Common myeloid progenitor, CD34-positive (primary cell): ENCODE results near the gene PHLDB2.

Experiments
- CTCF ChIA-PET: fragments of 350-600 bp; sonication (Branson Sonifier 250); formaldehyde crosslinking; loops from one replicate; lab custom pipeline; 2021; ENCODE audit warnings: antibody characterized with exemption; lab: Charles Lee
- POLR2A ChIA-PET: fragments of 350-600 bp; sonication (Branson Sonifier 250); formaldehyde crosslinking; loops from one replicate; lab custom pipeline; 2021; ENCODE audit warnings: antibody characterized with exemption; lab: Charles Lee
- DNase-seq, 3 donors: peaks; one replicate each; pipeline versions ENCODE4 v3.0.0 to v3.0.0-alpha.2; 2013
- H3K27ac ChIP-seq, 2 experiments: 1 replicate in 1 of 2; 2 replicates in 1 of 2; pipeline ENCODE4 v1.7.0; 2013; ENCODE audit warnings: inconsistent platforms in 2 of 2, low read length in 2 of 2, mild to moderate bottlenecking in 2 of 2, low read depth in 1 of 2, moderate library complexity in 1 of 2; ENCODE audit not compliant: severe bottlenecking in 2 of 2, insufficient read depth in 1 of 2, poor library complexity in 1 of 2
- H3K27me3 ChIP-seq, 5 experiments: replicated peaks in 2 of 5; 1 replicate in 3 of 5; 2 replicates in 2 of 5; pipeline versions ENCODE4 v1.6.1 to v1.7.0; 2013; ENCODE audit warnings: low read length in 4 of 5, mild to moderate bottlenecking in 2 of 5, moderate library complexity in 2 of 5, inconsistent platforms in 1 of 5; ENCODE audit not compliant: insufficient read depth in 5 of 5, control insufficient read depth in 4 of 5
- H3K36me3 ChIP-seq, 4 experiments: 1 replicate in 2 of 4; 2 replicates in 2 of 4; pipeline versions ENCODE4 v1.6.1 to v1.7.0; 2013; ENCODE audit warnings: low read length in 3 of 4, control low read depth in 1 of 4, mild to moderate bottlenecking in 1 of 4; ENCODE audit not compliant: control insufficient read depth in 4 of 4, insufficient read depth in 4 of 4
- H3K4me1 ChIP-seq, 4 experiments: 1 replicate in 3 of 4; 2 replicates in 1 of 4; pipeline versions ENCODE4 v1.6.1 to v1.7.1; 2013; ENCODE audit warnings: low read length in 3 of 4, mild to moderate bottlenecking in 3 of 4, control low read depth in 1 of 4, inconsistent platforms in 1 of 4, moderate library complexity in 1 of 4; ENCODE audit not compliant: control insufficient read depth in 4 of 4, insufficient read depth in 4 of 4; ENCODE audit errors: control extremely low read depth in 1 of 4
- H3K4me3 ChIP-seq, 7 experiments: 1 replicate in 4 of 7; 2 replicates in 3 of 7; pipeline versions ENCODE4 v1.5.1 to v1.7.0; 2013; ENCODE audit warnings: mild to moderate bottlenecking in 7 of 7, low read length in 6 of 7, moderate library complexity in 6 of 7, inconsistent platforms in 2 of 7, low read depth in 2 of 7, control low read depth in 1 of 7; ENCODE audit not compliant: insufficient read depth in 4 of 7, control insufficient read depth in 1 of 7; ENCODE audit errors: extremely low read depth in 1 of 7
- H3K9me3 ChIP-seq, 5 experiments: 1 replicate in 4 of 5; 2 replicates in 1 of 5; pipeline versions ENCODE4 v1.6.1 to v1.7.1; 2013; ENCODE audit warnings: low read length in 4 of 5, mild to moderate bottlenecking in 2 of 5, inconsistent platforms in 1 of 5, low read depth in 1 of 5, moderate library complexity in 1 of 5; ENCODE audit not compliant: control insufficient read depth in 4 of 5, insufficient read depth in 2 of 5; ENCODE audit errors: control extremely low read depth in 1 of 5
- WGBS: methylation state at CpG from one replicate; pipeline ENCODE4 v1.1.5; 2013; ENCODE audit not compliant: insufficient coverage; 5-methylcytosine and 5-hydroxymethylcytosine counted together

Gene PHLDB2

GRCh38 chr3:111828530-111828929 is 30.5 kb upstream of the PHLDB2 start:
- Histone ChIP-seq H3K4me3 (no peak overlapping the region), H3K27ac (no peak overlapping the region), H3K36me3 (no peaks in the 10 kb centered on the region), H3K4me1 (peaks cover 0 to 9% (median 3%) of the 10 kb centered on the region in 4 experiments), H3K9me3 (no peaks in the 10 kb centered on the region), H3K27me3 (no peaks in the 10 kb centered on the region)
- ChIA-PET POLR2A (no interaction called here), CTCF (no interaction called here)
- 96% methylated on average over 4 of the region's 6 CpGs for WGBS
- no peak for DNase-seq

- CTCF ChIA-PET, result no interaction called here
- POLR2A ChIA-PET, result interaction anchor here (0.6 kb wide), 1 partner anchor 30 kb away, joined by 3 read pairs; no protein-coding TSS in a partner anchor
- no peak overlapping the region for H3K27ac ChIP-seq
These were observed 30.0 kb upstream of the PHLDB2 start for GRCh38 chr3:111829023-111829422.

DNA sequence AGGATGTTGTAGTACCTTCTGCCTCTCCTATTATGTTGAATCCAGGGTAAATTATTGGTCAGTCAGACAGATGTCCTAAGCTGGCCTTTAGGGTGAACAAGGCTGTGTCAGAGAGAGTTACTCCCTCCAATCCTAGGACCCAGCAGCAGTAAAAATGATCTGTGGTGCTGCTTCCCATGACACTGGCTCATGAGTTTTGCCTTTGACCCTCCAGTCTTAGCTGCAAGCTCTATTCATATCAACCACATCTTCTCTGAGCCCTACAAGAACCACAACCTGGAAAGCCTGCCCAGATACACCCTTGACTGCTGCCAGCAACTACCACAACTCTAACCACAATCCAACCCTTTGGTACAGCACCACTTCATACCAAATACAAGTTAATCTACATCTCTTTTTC is 27.2 kb upstream of the PHLDB2 start:
- no peak overlapping the region for H3K4me3 ChIP-seq
- DNase-seq, result peak; percentile 58 to 86 (median 85)
- H3K9me3 ChIP-seq, result no peaks in the 10 kb centered on the region
- H3K27ac ChIP-seq, result no peak overlapping the region
- peaks cover 0 to 5% (median 2%) of the 10 kb centered on the region in 4 experiments for H3K4me1 ChIP-seq
- ChIA-PET CTCF (no interaction called here), POLR2A (no interaction called here)
- no peaks in the 10 kb centered on the region for H3K27me3 ChIP-seq
- no peaks in the 10 kb centered on the region for H3K36me3 ChIP-seq

More at GRCh38 chr3:111829023-111829422, 30.0 kb upstream of the PHLDB2 start:
- Histone ChIP-seq H3K9me3 (no peaks in the 10 kb centered on the region), H3K4me1 (peaks cover 0 to 9% (median 3%) of the 10 kb centered on the region in 4 experiments), H3K4me3 (no peak overlapping the region), H3K27me3 (no peaks in the 10 kb centered on the region), H3K36me3 (no peaks in the 10 kb centered on the region)
- no peak for DNase-seq
- no CpG with 5 or more reads among the region's 1 CpG for WGBS

DNA sequence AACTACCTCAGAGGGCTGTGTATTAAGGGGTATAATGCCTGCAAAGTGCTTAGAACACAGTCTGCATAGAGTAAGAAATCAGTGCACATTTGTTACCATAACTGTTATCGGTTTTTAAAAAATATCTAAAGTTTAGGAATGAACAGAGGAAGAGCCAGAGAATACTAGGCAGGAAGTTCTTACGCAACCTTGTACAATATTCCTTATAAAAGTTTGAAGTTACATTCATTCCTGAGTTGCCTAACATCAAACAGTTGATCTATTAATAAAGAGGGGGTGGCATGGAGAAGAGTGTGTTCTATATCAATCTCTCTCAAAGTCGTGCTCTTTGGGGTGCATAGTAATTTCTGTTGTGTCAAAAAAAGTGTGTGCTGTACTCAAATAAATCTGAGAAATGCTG is 22.0 kb upstream of the PHLDB2 start:
- Histone ChIP-seq H3K4me1 (peaks cover 0 to under 1% (median 0%) of the 10 kb centered on the region in 4 experiments), H3K9me3 (no peaks in the 10 kb centered on the region), H3K4me3 (no peak overlapping the region), H3K27me3 (no peaks in the 10 kb centered on the region), H3K36me3 (no peaks in the 10 kb centered on the region), H3K27ac (no peak overlapping the region)
- DNase-seq, result no peak
- POLR2A ChIA-PET, result no interaction called here
- CTCF ChIA-PET, result no interaction called here
- 80% methylated on average over 1 of the region's 3 CpGs for WGBS

GRCh38 chr3:111838133-111838532 is 20.9 kb upstream of the PHLDB2 start:
- Histone ChIP-seq H3K27me3 (no peaks in the 10 kb centered on the region), H3K36me3 (no peaks in the 10 kb centered on the region), H3K27ac (no peak overlapping the region), H3K4me1 (no peaks in the 10 kb centered on the region), H3K9me3 (no peaks in the 10 kb centered on the region), H3K4me3 (no peak overlapping the region)
- no peak for DNase-seq
- ChIA-PET POLR2A (no interaction called here), CTCF (no interaction called here)
- 100% methylated on average over 3 of the region's 5 CpGs for WGBS

DNA sequence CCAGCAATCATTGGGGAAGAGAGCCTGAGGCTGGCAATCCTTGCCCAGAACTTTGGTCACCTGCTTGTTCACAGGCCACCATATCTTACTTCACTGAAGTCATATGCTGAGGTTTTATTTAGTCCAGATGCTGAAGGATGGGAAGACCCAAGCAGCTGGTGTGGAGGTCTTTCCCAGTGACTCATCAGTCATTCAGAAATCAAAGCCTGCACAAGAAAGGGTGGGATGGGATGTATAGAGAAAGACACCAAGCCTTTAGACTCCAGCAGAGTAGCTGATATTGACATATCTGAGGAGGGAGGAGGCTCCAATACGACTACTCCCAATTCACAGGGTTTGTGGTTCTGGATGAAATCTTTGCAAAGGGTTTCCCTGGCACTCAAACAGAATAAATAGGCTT is 13.0 kb upstream of the PHLDB2 start:
- Histone ChIP-seq H3K4me1 (peaks cover 0 to 1% (median under 1%) of the 10 kb centered on the region in 4 experiments), H3K27ac (no peak overlapping the region)
- CTCF ChIA-PET, result interaction anchor here (0.8 to 1.2 kb wide), 3 partner anchors 13 to 120 kb away, joined by 3 to 4 read pairs (median 3); partner anchors contain the start of gene PHLDB2

GRCh38 chr3:111846717-111847116 is 12.3 kb upstream of the PHLDB2 start:
- CTCF ChIA-PET, result interaction anchor here (0.7 to 1.2 kb wide), 3 partner anchors 12 to 122 kb away, joined by 3 to 4 read pairs (median 3); partner anchors contain the start of gene PHLDB2

More for the DNA sequence above, 13.0 kb upstream of the PHLDB2 start:
- Histone ChIP-seq H3K27me3 (no peaks in the 10 kb centered on the region), H3K9me3 (no peaks in the 10 kb centered on the region), H3K4me3 (no peak overlapping the region), H3K36me3 (no peaks in the 10 kb centered on the region)
- no peak for DNase-seq
- POLR2A ChIA-PET, result no interaction called here
- WGBS, result no CpG with 5 or more reads among the region's 1 CpG

More at GRCh38 chr3:111846717-111847116, 12.3 kb upstream of the PHLDB2 start:
- POLR2A ChIA-PET, result no interaction called here
- no peak overlapping the region for H3K27ac ChIP-seq
- DNase-seq, result no peak
- no peaks in the 10 kb centered on the region for H3K36me3 ChIP-seq
- H3K27me3 ChIP-seq, result no peaks in the 10 kb centered on the region
- 100% methylated on average over 2 of the region's 2 CpGs for WGBS
- H3K9me3 ChIP-seq, result no peaks in the 10 kb centered on the region
- peaks cover 3 to 8% (median 7%) of the 10 kb centered on the region in 4 experiments for H3K4me1 ChIP-seq
- no peak overlapping the region for H3K4me3 ChIP-seq
